Trophoblast cell (in vitro differentiated cells and primary cell): Measurements from ENCODE around the gene CHST10.

Source experiments
- DNase-seq, 2 donors: peaks; one replicate each; pipeline ENCODE4 v3.0.0-alpha.2; 2016
- H2AFZ ChIP-seq: 2 replicates; pipeline ENCODE4 v1.6.1; 2013; ENCODE audit warnings: low read length, moderate library complexity, mild to moderate bottlenecking; ENCODE audit not compliant: insufficient read depth, poor library complexity
- H2AK5ac ChIP-seq: 2 replicates; pipeline ENCODE4 v1.6.1; 2013; ENCODE audit warnings: mild to moderate bottlenecking, low read length
- H2BK120ac ChIP-seq: 2 replicates; pipeline ENCODE4 v1.6.1; 2013; ENCODE audit warnings: low read length, mild to moderate bottlenecking, moderate library complexity; ENCODE audit not compliant: insufficient read depth, poor library complexity
- H2BK12ac ChIP-seq: 2 replicates; pipeline ENCODE4 v1.6.1; 2013; ENCODE audit warnings: mild to moderate bottlenecking, low read length, moderate library complexity
- H2BK5ac ChIP-seq: 2 replicates; pipeline ENCODE4 v1.6.1; 2013; ENCODE audit warnings: low read length, low read depth, moderate library complexity, mild to moderate bottlenecking; ENCODE audit not compliant: poor library complexity
- H3K14ac ChIP-seq: 2 replicates; pipeline ENCODE4 v1.6.1; 2013; ENCODE audit warnings: mild to moderate bottlenecking, low read length
- H3K18ac ChIP-seq: 2 replicates; pipeline ENCODE4 v1.6.1; 2013; ENCODE audit warnings: mild to moderate bottlenecking, low read length
- H3K23ac ChIP-seq: 2 replicates; pipeline ENCODE4 v1.6.1; 2013; ENCODE audit warnings: low read length
- H3K27ac ChIP-seq: 2 replicates; pipeline ENCODE4 v1.5.1; 2013; ENCODE audit warnings: low read depth, mild to moderate bottlenecking, inconsistent platforms, low read length, moderate library complexity
- H3K27me3 ChIP-seq: 2 replicates; pipeline ENCODE4 v1.6.1; 2013; ENCODE audit warnings: inconsistent platforms, mild to moderate bottlenecking, low read length, moderate library complexity; ENCODE audit not compliant: insufficient read depth
- H3K36me3 ChIP-seq, 2 experiments: 1 replicate in 1 of 2; 2 replicates in 1 of 2; pipeline ENCODE4 v1.6.1; 2013; ENCODE audit warnings: low read length in 2 of 2, mild to moderate bottlenecking in 2 of 2, moderate library complexity in 1 of 2; ENCODE audit not compliant: insufficient read depth in 2 of 2, control insufficient read depth in 1 of 2
- H3K4ac ChIP-seq: 2 replicates; pipeline ENCODE4 v1.6.1; 2013; ENCODE audit warnings: low read depth, mild to moderate bottlenecking, low read length, moderate library complexity
- H3K4me1 ChIP-seq, 2 experiments: 1 replicate in 1 of 2; 2 replicates in 1 of 2; pipeline ENCODE4 v1.6.1; 2013; ENCODE audit warnings: low read length in 2 of 2, mild to moderate bottlenecking in 2 of 2, moderate library complexity in 1 of 2; ENCODE audit not compliant: insufficient read depth in 2 of 2, control insufficient read depth in 1 of 2
- H3K4me2 ChIP-seq: 2 replicates; pipeline ENCODE4 v1.6.1; 2013; ENCODE audit warnings: inconsistent platforms, mild to moderate bottlenecking, low read length, moderate library complexity
- H3K4me3 ChIP-seq: 2 replicates; pipeline ENCODE4 v1.5.1; 2013; ENCODE audit warnings: mild to moderate bottlenecking, low read depth, low read length, inconsistent platforms
- H3K79me1 ChIP-seq: one replicate; pipeline ENCODE4 v1.6.1; 2013; ENCODE audit warnings: low read length
- H3K79me2 ChIP-seq: 2 replicates; pipeline ENCODE4 v1.6.1; 2013; ENCODE audit warnings: low read length, mild to moderate bottlenecking; ENCODE audit not compliant: control insufficient read depth, insufficient read depth, poor library complexity
- H3K9ac ChIP-seq: 2 replicates; pipeline ENCODE4 v1.6.1; 2013; ENCODE audit warnings: mild to moderate bottlenecking, low read length
- H3K9me3 ChIP-seq: 2 replicates; pipeline ENCODE4 v1.6.1; 2013; ENCODE audit warnings: low read depth, mild to moderate bottlenecking, control low read depth, inconsistent platforms, low read length; ENCODE audit not compliant: insufficient read depth
- H4K12ac ChIP-seq: 2 replicates; pipeline ENCODE4 v1.6.1; 2013; ENCODE audit warnings: low read depth, mild to moderate bottlenecking, low read length, moderate library complexity
- H4K8ac ChIP-seq: 2 replicates; pipeline ENCODE4 v1.6.1; 2013; ENCODE audit warnings: low read depth, mild to moderate bottlenecking, low read length, moderate library complexity
- H4K91ac ChIP-seq: one replicate; pipeline ENCODE4 v1.6.1; 2013; ENCODE audit warnings: low read depth, mild to moderate bottlenecking, low read length, moderate library complexity
- WGBS: extraction: QIAGEN DNeasy Blood & Tissue Kit; methylation state at CpG from one replicate; pipeline ENCODE4 v1.1.7; 2013; ENCODE audit warnings: missing lambda C conversion rate; ENCODE audit not compliant: insufficient read length, insufficient coverage; ENCODE audit errors: extremely low coverage; 5-methylcytosine and 5-hydroxymethylcytosine counted together

CHST10 gene

GRCh38 chr2:100451734-100452133, 34.3 kb upstream of the CHST10 start:
- no peak overlapping the region for H2AFZ ChIP-seq

DNA sequence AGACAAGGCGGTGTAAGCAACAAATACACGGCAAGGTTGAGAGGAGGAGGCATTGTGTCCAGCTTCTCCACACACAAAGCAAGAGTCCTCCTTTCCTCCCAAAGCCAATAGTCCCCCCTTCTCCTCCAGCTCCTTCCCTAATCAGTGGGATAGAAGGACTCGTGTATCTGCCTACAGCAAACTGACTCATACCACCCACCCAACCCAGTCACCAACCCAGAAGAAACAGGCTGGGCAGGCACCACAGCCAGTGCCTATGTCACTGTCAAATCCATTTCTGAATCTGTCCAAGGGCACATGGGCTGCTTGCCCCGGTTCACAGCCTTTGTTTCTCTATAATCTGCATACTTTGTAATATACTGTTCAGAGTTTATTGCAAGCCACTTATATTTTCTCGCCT, 33.6 kb upstream of the CHST10 start:
- no peak for DNase-seq
- Histone ChIP-seq H3K9me3 (peaks cover 4% of the 10 kb centered on the region), H2BK5ac (no peak overlapping the region), H3K79me1 (no peaks in the 10 kb centered on the region), H3K4ac (no peak overlapping the region), H3K79me2 (no peaks in the 10 kb centered on the region), H3K23ac (no peak overlapping the region), H2BK120ac (no peak overlapping the region), H3K27ac (no peak overlapping the region), H4K8ac (no peak overlapping the region), H3K27me3 (no peaks in the 10 kb centered on the region), H3K36me3 (no peaks in the 10 kb centered on the region), H2BK12ac (no peak overlapping the region), H3K18ac (no peak overlapping the region), H3K14ac (no peak overlapping the region), H2AFZ (no peak overlapping the region), H3K4me1 (no peaks in the 10 kb centered on the region), H3K4me2 (no peak overlapping the region), H4K91ac (no peak overlapping the region), H2AK5ac (no peak overlapping the region), H4K12ac (no peak overlapping the region), H3K9ac (no peak overlapping the region), H3K4me3 (no peak overlapping the region)
- WGBS: no CpG with 5 or more reads among the region's 5 CpGs

More at GRCh38 chr2:100451734-100452133, 34.3 kb upstream of the CHST10 start:
- no peak for DNase-seq
- H3K4me2 ChIP-seq: no peak overlapping the region
- no peak overlapping the region for H3K4me3 ChIP-seq
- H3K36me3 ChIP-seq: no peaks in the 10 kb centered on the region
- H3K79me2 ChIP-seq: no peaks in the 10 kb centered on the region
- H3K9ac ChIP-seq: no peak overlapping the region
- no peak overlapping the region for H3K18ac ChIP-seq
- no peak overlapping the region for H3K27ac ChIP-seq
- no peak overlapping the region for H3K14ac ChIP-seq
- no peaks in the 10 kb centered on the region for H3K4me1 ChIP-seq
- no peaks in the 10 kb centered on the region for H3K27me3 ChIP-seq
- H3K9me3 ChIP-seq: peaks cover 4% of the 10 kb centered on the region
- H2AK5ac ChIP-seq: no peak overlapping the region
- no peak overlapping the region for H3K23ac ChIP-seq
- H2BK5ac ChIP-seq: no peak overlapping the region
- H2BK120ac ChIP-seq: no peak overlapping the region
- H4K12ac ChIP-seq: no peak overlapping the region
- no peak overlapping the region for H4K91ac ChIP-seq
- no peak overlapping the region for H2BK12ac ChIP-seq
- no peak overlapping the region for H3K4ac ChIP-seq
- no peak overlapping the region for H4K8ac ChIP-seq
- no peaks in the 10 kb centered on the region for H3K79me1 ChIP-seq

- H3K27me3 ChIP-seq: no peaks in the 10 kb centered on the region
- H2BK120ac ChIP-seq: no peak overlapping the region
- H4K8ac ChIP-seq: no peak overlapping the region
- H3K9me3 ChIP-seq: peaks cover 4% of the 10 kb centered on the region
- H3K4me1 ChIP-seq: no peaks in the 10 kb centered on the region
- no peak overlapping the region for H3K18ac ChIP-seq
- no peak overlapping the region for H2AFZ ChIP-seq
- H2BK5ac ChIP-seq: no peak overlapping the region
- DNase-seq: no peak
- H3K4ac ChIP-seq: no peak overlapping the region
- H3K27ac ChIP-seq: no peak overlapping the region
- WGBS: no CpG with 5 or more reads among the region's 2 CpGs
- no peak overlapping the region for H4K12ac ChIP-seq
- H4K91ac ChIP-seq: no peak overlapping the region
- H3K79me2 ChIP-seq: no peaks in the 10 kb centered on the region
- H2BK12ac ChIP-seq: no peak overlapping the region
- H3K4me2 ChIP-seq: no peak overlapping the region
- no peaks in the 10 kb centered on the region for H3K79me1 ChIP-seq
- no peak overlapping the region for H3K23ac ChIP-seq
- H3K9ac ChIP-seq: no peak overlapping the region
- no peak overlapping the region for H3K4me3 ChIP-seq
- no peaks in the 10 kb centered on the region for H3K36me3 ChIP-seq
- H2AK5ac ChIP-seq: no peak overlapping the region
- H3K14ac ChIP-seq: no peak overlapping the region
Observed at GRCh38 chr2:100446696-100447095, 29.2 kb upstream of the CHST10 start.

GRCh38 chr2:100437751-100438150, 20.3 kb upstream of the CHST10 start:
- WGBS: no CpG with 5 or more reads among the region's 8 CpGs
- Histone ChIP-seq H4K8ac (no peak overlapping the region), H3K14ac (no peak overlapping the region), H3K4me2 (no peak overlapping the region), H2BK120ac (no peak overlapping the region), H3K27me3 (no peaks in the 10 kb centered on the region), H3K4me1 (no peaks in the 10 kb centered on the region), H2AFZ (no peak overlapping the region), H3K79me1 (no peaks in the 10 kb centered on the region), H3K36me3 (no peaks in the 10 kb centered on the region), H3K18ac (no peak overlapping the region), H3K9ac (no peak overlapping the region), H3K79me2 (no peaks in the 10 kb centered on the region), H3K4ac (no peak overlapping the region), H2BK12ac (no peak overlapping the region), H3K4me3 (no peak overlapping the region), H3K23ac (no peak overlapping the region), H4K12ac (no peak overlapping the region), H3K9me3 (peaks cover 2% of the 10 kb centered on the region), H3K27ac (no peak overlapping the region), H2BK5ac (no peak overlapping the region), H2AK5ac (no peak overlapping the region), H4K91ac (no peak overlapping the region)
- no peak for DNase-seq
